ENCODE results near the gene RAP1GAP2.
"Not testable (repeated sequence)": the region's sequence is repeated elsewhere in the genome, so short reads cannot be mapped to it uniquely, and the experiment has no call there.

Gene RAP1GAP2

GRCh38 chr17:3030852-3031470 lies 234.7 kb downstream of the RAP1GAP2 start:
- not testable (repeated sequence) for DNase-seq

- no peak for DNase-seq
These were observed 236.3 kb downstream of the RAP1GAP2 start for GRCh38 chr17:3032258-3033247.

- DNase-seq, result no peak
These were observed 237.0 kb downstream of the RAP1GAP2 start for GRCh38 chr17:3033248-3033640.

- no peak for DNase-seq
These were observed 237.7 kb downstream of the RAP1GAP2 start for GRCh38 chr17:3033741-3034577.

- no peak for DNase-seq
These were observed 238.3 kb downstream of the RAP1GAP2 start for GRCh38 chr17:3034578-3034920.

GRCh38 chr17:3035256-3035967 lies 239.2 kb downstream of the RAP1GAP2 start:
- DNase-seq, result no peak

GRCh38 chr17:3035968-3036280 lies 239.7 kb downstream of the RAP1GAP2 start:
- no peak for DNase-seq

GRCh38 chr17:3036800-3037199 lies 240.6 kb downstream of the RAP1GAP2 start:
- no peak for DNase-seq

- DNase-seq, result no peak
These were observed 241.0 kb downstream of the RAP1GAP2 start for GRCh38 chr17:3037259-3037658.

GRCh38 chr17:3038941-3039340 lies 242.7 kb downstream of the RAP1GAP2 start:
- DNase-seq, result no peak

GRCh38 chr17:3039736-3040135 lies 243.5 kb downstream of the RAP1GAP2 start:
- no peak for DNase-seq

- no peak for DNase-seq
These were observed 244.6 kb downstream of the RAP1GAP2 start for GRCh38 chr17:3040882-3041281.

GRCh38 chr17:3043737-3044365 lies 247.6 kb downstream of the RAP1GAP2 start:
- DNase-seq, result no peak

GRCh38 chr17:3046753-3047152 lies 250.5 kb downstream of the RAP1GAP2 start:
- DNase-seq, result no peak

- peak; percentile 76 for DNase-seq
These were observed 252.7 kb downstream of the RAP1GAP2 start for GRCh38 chr17:3048727-3049471.

GRCh38 chr17:3049705-3050295 lies 253.6 kb downstream of the RAP1GAP2 start:
- DNase-seq, result no peak

- DNase-seq, result not testable (repeated sequence)
These were observed 258.6 kb downstream of the RAP1GAP2 start for GRCh38 chr17:3054868-3055267.

GRCh38 chr17:3062824-3063377 lies 266.7 kb downstream of the RAP1GAP2 start:
- DNase-seq, result not testable (repeated sequence)

- not testable (repeated sequence) for DNase-seq
These were observed 267.3 kb downstream of the RAP1GAP2 start, which contains the start of gene OR1D5 for GRCh38 chr17:3063507-3063906. Gene OR1D5, minus strand, starts transcription at chr17:3063607. Its CDS starts 0 bp downstream, at chr17:3063607.

- DNase-seq, result not testable (repeated sequence)
These were observed 269.0 kb downstream of the RAP1GAP2 start for GRCh38 chr17:3065192-3065591.
